ENCODE measurements around the gene ZC3H18.

Gene ZC3H18

DNA sequence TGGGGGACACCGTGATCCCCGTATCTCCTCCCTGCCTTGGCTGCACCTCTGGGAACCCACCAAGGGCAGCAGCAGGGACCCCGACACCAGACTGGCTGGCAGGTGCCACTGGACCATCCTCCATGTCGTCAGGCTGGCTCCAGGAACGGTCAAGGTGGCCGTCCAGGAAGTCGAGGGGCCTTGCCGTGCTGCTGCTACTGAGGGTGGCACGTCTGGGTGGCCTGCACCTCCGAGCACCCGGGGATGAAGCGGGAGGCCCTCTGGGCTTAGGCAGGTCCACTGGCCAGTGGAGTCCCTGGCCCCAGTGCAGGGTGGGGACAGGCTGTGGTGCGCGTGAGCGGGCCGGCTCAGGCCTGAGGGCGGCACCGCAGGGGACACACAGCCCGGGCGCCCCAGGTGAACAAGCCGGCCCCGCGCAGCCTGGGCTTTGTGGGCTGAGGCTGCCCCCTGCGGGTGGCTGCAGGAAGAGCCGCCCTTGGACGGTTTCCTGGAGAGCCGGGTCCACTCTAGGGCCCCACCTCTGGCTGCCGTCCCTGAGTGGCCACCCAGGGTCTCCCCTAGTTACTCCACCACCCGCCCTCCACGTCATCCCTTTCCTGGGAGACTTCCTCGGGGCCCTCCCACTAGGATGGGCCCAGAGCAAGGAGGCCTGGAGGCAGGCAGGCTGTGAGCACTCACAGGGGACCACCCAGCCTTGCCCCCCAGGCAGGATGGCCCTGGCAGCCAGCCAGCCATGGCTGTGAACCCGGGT is 42.8 kb upstream of the ZC3H18 start:
- Histone ChIP-seq H3K36me3 (peaks cover 0 to 15% (median 0%) of the 10 kb centered on the region in 3 donors), H3K9me3 (no peaks in the 10 kb centered on the region), H3K27me3 (peaks cover 0 to 47% of the 10 kb centered on the region in 2 donors), H3K4me1 (peaks cover 0 to 36% (median 6%) of the 10 kb centered on the region in 4 donors), H3K4me3 (no peak overlapping the region), H3K27ac (no peak overlapping the region)
- intact Hi-C loops (cut with DNase I; ENCODE audit: low total_unique reads), result loop anchor here (2.0 kb wide), 1 partner anchor 83 kb away; no protein-coding TSS in a partner anchor
- TF ChIP-seq, protein P1, sequence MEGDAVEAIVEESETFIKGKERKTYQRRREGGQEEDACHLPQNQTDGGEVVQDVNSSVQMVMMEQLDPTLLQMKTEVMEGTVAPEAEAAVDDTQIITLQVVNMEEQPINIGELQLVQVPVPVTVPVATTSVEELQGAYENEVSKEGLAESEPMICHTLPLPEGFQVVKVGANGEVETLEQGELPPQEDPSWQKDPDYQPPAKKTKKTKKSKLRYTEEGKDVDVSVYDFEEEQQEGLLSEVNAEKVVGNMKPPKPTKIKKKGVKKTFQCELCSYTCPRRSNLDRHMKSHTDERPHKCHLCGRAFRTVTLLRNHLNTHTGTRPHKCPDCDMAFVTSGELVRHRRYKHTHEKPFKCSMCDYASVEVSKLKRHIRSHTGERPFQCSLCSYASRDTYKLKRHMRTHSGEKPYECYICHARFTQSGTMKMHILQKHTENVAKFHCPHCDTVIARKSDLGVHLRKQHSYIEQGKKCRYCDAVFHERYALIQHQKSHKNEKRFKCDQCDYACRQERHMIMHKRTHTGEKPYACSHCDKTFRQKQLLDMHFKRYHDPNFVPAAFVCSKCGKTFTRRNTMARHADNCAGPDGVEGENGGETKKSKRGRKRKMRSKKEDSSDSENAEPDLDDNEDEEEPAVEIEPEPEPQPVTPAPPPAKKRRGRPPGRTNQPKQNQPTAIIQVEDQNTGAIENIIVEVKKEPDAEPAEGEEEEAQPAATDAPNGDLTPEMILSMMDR (IDR thresholded peaks at IDR 0.05), result peak; percentile 81 to 83
- no peak for DNase-seq

DNA sequence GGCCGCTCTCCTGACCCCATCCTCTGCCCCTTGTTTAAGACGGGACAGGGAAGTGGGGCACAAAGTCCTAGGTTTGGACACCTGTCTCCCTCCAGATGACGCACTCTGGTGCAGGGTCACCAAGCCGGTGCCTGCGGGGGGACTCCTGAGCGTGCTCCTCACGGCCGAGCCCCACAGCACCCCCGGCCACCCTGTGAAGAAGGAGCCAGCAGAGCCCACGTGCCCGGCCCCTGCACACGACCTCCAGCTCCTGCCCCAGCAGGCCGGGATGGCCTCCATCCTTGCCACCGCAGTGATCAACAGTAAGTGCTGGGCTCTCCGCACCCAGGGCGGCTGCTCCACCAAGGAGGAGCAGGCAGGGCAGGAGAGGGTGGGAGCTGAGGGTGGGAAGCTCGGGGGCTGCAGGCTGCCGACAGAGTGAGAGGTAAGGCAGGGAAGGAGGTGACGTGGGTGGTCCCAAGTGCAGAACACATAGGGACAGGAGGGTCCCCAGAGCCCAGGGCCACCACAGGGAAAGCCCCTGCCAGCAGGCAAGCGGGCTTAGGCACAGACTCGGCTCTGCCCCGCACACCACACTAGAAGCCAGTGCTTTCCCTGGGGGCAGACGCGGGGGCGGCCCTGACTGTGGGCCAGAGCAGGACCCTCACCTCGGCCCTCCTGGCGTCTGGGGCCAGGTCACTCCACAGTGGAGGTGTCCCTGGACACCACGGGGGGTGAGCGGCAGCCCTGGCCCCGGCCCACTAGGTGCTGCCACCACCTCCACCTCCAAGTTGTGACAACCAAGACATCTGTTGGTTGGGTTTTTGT is 42.1 kb upstream of the ZC3H18 start:
- Histone ChIP-seq H3K9me3 (no peaks in the 10 kb centered on the region), H3K27ac (no peak overlapping the region), H3K4me3 (no peak overlapping the region), H3K27me3 (peaks cover 0 to 41% of the 10 kb centered on the region in 2 donors), H3K36me3 (peaks cover 0 to 15% (median 0%) of the 10 kb centered on the region in 3 donors), H3K4me1 (peaks cover 0 to 43% (median 14%) of the 10 kb centered on the region in 4 donors)
- no peak for DNase-seq
- TF ChIP-seq, protein P1 (IDR thresholded peaks at IDR 0.05), result no peak
- intact Hi-C loops (cut with DNase I; ENCODE audit: low total_unique reads), result loop anchor here (2.0 kb wide), 1 partner anchor 83 kb away; no protein-coding TSS in a partner anchor

DNA sequence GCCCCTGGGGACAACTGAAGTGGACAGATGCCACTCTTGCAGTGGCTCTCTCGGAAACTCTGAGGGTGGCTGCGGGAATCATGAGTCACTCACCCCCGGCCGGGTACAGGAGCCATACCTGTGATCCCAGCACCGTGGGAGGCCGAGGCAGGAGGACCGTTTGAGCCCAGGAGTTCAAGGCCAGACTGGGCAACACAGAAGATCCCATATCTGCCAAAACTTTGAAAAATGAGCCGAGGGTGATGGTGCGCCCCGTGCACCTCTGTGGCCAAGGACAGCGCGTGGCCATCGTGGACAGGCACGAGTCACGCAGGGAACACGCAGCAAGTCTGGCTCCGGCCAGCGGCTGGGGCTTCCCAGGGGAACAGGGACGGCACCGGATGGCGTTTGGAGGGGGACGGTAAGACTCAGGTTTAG is 41.3 kb upstream of the ZC3H18 start:
- Histone ChIP-seq H3K9me3 (no peaks in the 10 kb centered on the region), H3K4me1 (peaks cover 0 to 39% (median 17%) of the 10 kb centered on the region in 4 donors), H3K36me3 (peaks cover 0 to 15% (median 0%) of the 10 kb centered on the region in 3 donors), H3K27ac (no peak overlapping the region), H3K4me3 (no peak overlapping the region), H3K27me3 (peaks cover 0 to 34% of the 10 kb centered on the region in 2 donors)
- intact Hi-C loops (cut with DNase I; ENCODE audit: low total_unique reads), result no loop called here
- DNase-seq, result no peak
- TF ChIP-seq, protein P1 (IDR thresholded peaks at IDR 0.05), result no peak

DNA sequence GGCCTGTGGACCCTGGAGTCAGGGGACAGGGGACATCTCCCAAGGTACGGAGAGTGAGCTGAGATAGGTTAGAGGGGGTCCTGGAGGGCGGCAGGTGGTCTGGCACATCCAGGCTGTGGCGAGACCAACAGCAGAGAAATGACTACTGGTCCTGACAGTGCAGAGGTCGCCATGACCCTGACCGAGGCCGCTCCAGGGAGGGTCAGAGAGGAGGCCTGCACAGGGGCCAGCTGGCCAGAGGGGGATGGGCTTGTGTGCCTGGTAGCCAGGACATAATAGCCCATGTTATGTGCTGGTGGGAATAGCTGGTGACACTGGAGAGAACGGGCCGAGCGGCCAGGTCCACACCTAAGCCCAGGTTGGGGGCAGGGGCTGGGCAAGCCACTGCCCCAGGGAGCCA is 40.6 kb upstream of the ZC3H18 start:
- TF ChIP-seq, protein P1 (IDR thresholded peaks at IDR 0.05), result no peak
- Histone ChIP-seq H3K27ac (no peak overlapping the region), H3K9me3 (no peaks in the 10 kb centered on the region), H3K4me1 (peaks cover 0 to 34% (median 17%) of the 10 kb centered on the region in 4 donors), H3K27me3 (peaks cover 0 to 27% of the 10 kb centered on the region in 2 donors), H3K4me3 (no peak overlapping the region), H3K36me3 (peaks cover 0 to 15% (median 0%) of the 10 kb centered on the region in 3 donors)
- no peak for DNase-seq
- intact Hi-C loops (cut with DNase I; ENCODE audit: low total_unique reads), result no loop called here

DNA sequence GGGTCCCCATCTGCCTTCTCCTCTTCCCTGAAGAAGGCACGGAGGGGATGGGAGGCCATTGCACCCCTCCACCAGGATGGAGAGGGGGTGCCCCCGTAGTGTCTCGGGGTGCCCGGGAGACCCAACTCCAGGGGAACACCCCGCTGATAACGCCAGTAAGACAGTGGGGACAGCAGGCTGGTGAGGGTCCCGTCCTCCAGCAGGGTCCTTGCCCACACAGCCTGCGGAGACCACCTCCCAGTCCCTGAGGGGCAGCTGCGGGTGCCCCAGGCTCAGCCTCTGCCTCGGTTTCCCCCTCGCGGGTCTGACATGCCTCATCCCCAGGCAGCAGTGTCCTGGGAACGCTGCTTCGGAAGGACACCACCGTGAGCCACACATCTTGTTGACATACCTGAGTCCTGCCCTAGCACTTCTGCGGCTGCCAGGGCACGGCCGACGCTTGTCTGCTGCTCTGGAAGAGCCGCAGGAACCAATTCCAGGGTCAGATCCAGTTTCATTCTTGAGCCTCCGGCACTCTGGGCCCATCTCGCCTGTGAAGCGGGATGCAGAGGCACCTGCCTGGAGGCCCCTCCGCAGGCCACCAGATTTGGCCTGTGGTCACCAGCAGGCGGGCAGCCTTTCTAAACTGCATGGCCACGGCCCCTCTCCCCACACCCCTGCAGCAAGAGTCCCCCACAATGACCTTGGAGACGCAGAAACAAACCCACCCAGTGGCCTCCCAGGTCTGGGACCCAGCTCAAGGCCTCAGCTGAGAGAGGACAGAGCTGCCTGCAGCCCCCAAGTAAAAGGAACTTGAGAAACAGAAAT is 39.9 kb upstream of the ZC3H18 start:
- no peak overlapping the region for H3K27ac ChIP-seq
- DNase-seq, result no peak
- peaks cover 0 to 15% (median 0%) of the 10 kb centered on the region in 3 donors for H3K36me3 ChIP-seq
- H3K27me3 ChIP-seq, result peaks cover 0 to 20% of the 10 kb centered on the region in 2 donors
- no peaks in the 10 kb centered on the region for H3K9me3 ChIP-seq
- no peak overlapping the region for H3K4me3 ChIP-seq
- H3K4me1 ChIP-seq, result peaks cover 4 to 40% (median 23%) of the 10 kb centered on the region in 4 donors
- intact Hi-C loops (cut with DNase I; ENCODE audit: low total_unique reads), result no loop called here
- TF ChIP-seq, protein P1 (IDR thresholded peaks at IDR 0.05), result no peak
